T47D (cell line): ENCODE results near the gene GALK2.
"Not testable (repeated sequence)": the region's sequence is repeated elsewhere in the genome, so short reads cannot be mapped to it uniquely, and the experiment has no call there.

Experiments used
- DNase-seq, 2 experiments: peaks; one replicate each; pipeline versions ENCODE4 v3.0.0 to v3.0.0-alpha.2; 2011 to 2012; ENCODE audit warnings: low read depth in 1 of 2, low spot score in 1 of 2
- JUND ChIP-seq: IDR thresholded peaks from 2 replicates; pipeline ENCODE4 v1.6.1; 2012; ENCODE audit warnings: low read depth
- in situ Hi-C: cut with HindIII; loops from 2 replicates; pipeline ENCODE4 v1.10.0; 2016; ENCODE audit warnings: low sequenced_read_pairs, low pct_unique_long_range_greater_than_20kb

GALK2 gene

GRCh38 chr15:49315391-49315823, 145.4 kb downstream of the GALK2 start:
- in situ Hi-C loops = no loop called here
- no peak for TF ChIP-seq JUND
- no peak for DNase-seq

DNA sequence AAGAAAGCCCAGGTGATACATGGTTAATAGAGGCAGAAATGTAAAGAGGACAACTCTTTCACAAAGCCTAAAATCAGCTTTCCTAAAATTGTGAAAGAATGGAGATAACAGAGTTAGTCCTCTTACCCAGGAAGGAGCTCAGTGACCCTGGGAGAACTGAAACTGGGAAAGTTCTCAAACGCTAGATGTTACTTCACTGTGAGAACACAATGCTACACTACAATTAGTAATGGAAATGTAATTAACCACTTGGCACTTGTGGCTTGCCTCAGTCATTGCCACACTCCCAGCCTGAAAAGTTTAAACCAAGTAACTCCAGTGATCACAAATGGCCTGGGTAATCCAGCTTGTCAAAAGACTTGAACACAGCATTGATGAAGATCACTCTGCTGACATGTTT, 150.3 kb downstream of the GALK2 start:
- TF ChIP-seq JUND = no peak
- DNase-seq = no peak
- in situ Hi-C loops = no loop called here

DNA sequence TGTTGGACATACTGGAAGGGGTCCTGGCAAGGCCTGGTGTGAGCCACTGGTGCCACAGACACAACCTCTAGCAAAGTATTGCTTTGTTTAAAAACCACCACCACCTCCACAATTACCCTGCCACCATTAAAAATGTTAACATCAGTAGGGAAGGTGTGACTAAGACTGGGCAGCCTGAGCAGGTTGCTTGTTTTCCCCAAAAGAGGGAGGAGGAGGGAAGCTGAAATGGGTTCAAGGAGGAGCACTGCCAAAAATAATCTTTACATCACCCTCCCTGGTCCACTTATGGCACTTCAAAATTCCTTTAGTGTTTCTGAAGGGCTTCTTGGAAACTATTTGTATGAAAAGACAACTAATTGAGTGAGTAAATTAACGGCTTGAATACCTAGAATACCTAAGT, 153.2 kb downstream of the GALK2 start:
- in situ Hi-C loops = no loop called here

DNA sequence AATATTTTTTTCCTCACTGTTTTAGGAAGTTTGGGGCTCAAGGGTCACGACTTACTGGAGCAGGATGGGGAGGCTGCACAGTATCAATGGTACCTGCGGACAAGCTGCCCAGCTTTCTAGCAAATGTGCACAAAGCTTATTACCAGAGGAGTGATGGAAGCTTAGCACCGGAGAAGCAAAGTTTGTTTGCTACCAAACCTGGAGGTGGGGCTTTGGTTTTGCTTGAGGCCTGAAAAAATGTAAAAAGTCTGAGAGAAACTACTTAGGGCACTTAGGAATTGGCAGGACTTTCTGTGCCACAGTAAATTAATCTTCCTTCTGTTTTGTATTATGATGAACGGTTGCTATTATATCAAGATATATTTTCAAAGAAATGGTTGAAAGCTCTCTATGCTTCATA, 157.9 kb downstream of the GALK2 start:
- no peak for TF ChIP-seq JUND
- no peak for DNase-seq
- in situ Hi-C loops = no loop called here

More for the DNA sequence above, 153.2 kb downstream of the GALK2 start:
- no peak for TF ChIP-seq JUND
- no peak for DNase-seq

DNA sequence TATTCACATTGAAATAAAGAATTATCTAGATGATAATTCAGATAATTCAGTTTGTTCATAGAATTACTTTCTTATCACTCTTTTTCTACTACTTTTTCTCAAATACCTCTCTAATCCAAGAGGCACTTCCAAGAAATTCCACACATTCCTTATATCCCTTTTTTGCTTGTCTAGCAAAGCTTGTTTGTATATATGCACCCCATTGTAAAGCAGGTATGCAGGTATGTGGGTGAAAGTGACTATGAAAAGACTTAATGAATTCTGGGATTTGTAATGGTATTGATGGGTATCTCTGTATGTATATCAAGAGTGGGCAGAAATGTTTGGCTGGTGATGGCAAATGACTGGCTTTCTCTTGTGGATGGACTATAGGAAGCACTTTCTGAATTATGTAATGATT, 158.9 kb downstream of the GALK2 start:
- no peak for TF ChIP-seq JUND
- in situ Hi-C loops = no loop called here
- DNase-seq = no peak

GRCh38 chr15:49330166-49330565, 160.1 kb downstream of the GALK2 start:
- in situ Hi-C loops = no loop called here
- no peak for TF ChIP-seq JUND
- DNase-seq = no peak

GRCh38 chr15:49331442-49331841, 161.4 kb downstream of the GALK2 start:
- no peak for DNase-seq
- in situ Hi-C loops = no loop called here
- no peak for TF ChIP-seq JUND

DNA sequence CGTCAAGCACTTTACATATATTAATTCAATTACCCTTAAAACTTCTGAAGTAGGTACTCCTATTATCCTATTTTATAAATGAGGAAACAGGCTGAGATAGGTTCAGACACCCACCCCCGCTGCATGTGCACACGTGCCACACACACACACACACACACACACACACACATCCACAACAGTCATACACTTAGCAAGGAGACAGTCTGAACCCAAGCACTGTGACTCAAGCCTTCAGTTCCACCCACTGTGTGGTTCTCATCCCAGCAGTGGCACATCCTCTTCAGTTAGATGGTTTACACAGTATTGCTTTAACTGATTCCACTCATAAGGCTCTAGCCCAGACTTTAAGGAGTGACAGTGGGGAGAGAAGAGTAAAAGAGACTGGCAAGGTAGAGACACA, 161.9 kb downstream of the GALK2 start:
- no peak for TF ChIP-seq JUND
- in situ Hi-C loops = no loop called here
- no peak for DNase-seq

GRCh38 chr15:49339656-49340055, 169.6 kb downstream of the GALK2 start:
- in situ Hi-C loops = no loop called here
- no peak for DNase-seq
- no peak for TF ChIP-seq JUND

- TF ChIP-seq JUND = no peak
- in situ Hi-C loops = no loop called here
- no peak for DNase-seq
Measured at GRCh38 chr15:49343546-49343945, 173.5 kb downstream of the GALK2 start.

DNA sequence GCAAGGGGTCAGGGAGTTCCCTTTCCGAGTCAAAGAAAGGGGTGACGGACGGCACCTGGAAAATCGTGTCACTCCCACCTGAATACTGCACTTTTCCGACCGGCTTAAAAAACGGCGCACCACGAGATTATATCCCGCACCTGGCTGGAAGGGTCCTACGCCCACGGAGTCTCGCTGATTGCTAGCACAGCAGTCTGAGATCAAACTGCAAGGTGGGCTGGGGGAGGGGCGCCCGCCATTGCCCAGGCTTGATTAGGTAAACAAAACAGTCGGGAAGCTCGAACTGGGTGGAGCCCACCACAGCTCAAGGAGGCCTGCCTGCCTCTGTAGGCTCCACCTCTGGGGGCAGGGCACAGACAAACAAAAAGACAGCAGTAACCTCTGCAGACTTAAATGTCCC, 184.4 kb downstream of the GALK2 start:
- DNase-seq, in situ Hi-C loops: not testable (repeated sequence)

- TF ChIP-seq JUND = no peak
- in situ Hi-C loops = no loop called here
- DNase-seq = no peak
Measured at GRCh38 chr15:49361370-49361769, 191.3 kb downstream of the GALK2 start.

DNA sequence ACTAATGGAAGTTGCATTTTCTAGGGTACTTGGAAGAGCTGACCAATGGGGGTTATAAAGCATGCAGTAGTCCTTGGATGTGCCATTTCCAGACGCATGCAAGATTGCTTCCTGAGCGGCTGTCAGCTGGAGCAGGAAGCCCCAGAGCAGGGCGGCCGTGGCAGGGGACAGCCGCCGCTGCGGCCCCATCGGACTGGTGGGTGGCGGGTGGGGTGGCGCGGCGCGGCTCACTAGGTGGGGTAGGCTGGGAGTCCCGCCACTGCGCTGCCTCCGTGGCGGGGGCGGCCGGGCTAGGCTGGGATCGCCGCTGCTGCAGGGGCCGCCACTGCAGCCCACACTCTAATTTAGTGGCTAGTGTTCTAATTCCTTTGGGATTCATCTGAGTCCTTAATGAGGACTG, 196.4 kb downstream of the GALK2 start:
- no peak for TF ChIP-seq JUND
- in situ Hi-C loops = no loop called here
- no peak for DNase-seq

DNA sequence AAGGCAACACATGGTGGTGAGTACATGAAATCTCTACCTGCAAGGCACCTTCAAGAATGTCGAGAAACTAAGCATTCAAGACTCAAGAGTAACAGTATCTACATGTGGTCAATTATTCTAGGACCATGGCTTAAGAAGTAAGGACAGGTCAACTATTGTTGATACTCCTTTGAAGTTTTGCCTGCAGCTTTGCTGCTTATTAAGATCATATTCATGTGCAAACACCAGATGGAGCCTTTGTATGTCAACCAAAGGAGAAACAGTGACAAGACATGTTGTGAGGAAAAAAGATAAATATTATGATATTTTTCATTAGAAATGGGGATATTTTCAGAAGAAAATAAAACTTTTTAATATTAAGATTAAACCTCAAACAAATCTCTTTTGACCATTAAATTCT, 200.7 kb downstream of the GALK2 start:
- in situ Hi-C loops = no loop called here
- peak in 1 of 2 experiments; percentile 25 for DNase-seq
- TF ChIP-seq JUND = no peak
